ENCODE results near the gene RIPK3.
A peak's percentile ranks its signal among the peaks of the same experiment; 100 is the strongest.
"Not testable (repeated sequence)": the region's sequence is repeated elsewhere in the genome, so short reads cannot be mapped to it uniquely, and the experiment has no call there.

Gene RIPK3

GRCh38 chr14:24369907-24370687 is 30.3 kb upstream of the RIPK3 start:
- DNase-seq (ENCODE audit: low read depth, low spot score), result no peak

- DNase-seq (ENCODE audit: low read depth, low spot score), result no peak
Observed at GRCh38 chr14:24369463-24369862, 29.7 kb upstream of the RIPK3 start.

- peak; percentile 86 for DNase-seq (ENCODE audit: low read depth, low spot score)
Observed at GRCh38 chr14:24368562-24369252, 28.9 kb upstream of the RIPK3 start.

- no peak for DNase-seq (ENCODE audit: low read depth, low spot score)
Observed at GRCh38 chr14:24368212-24368561, 28.4 kb upstream of the RIPK3 start.

- peak; percentile 92 for DNase-seq (ENCODE audit: low read depth, low spot score)
Observed at GRCh38 chr14:24367514-24368211, 27.9 kb upstream of the RIPK3 start, which contains the start of gene NFATC4. Gene NFATC4, plus strand, starts transcription at chr14:24368184. Its CDS starts 157 bp downstream, at chr14:24368341.

- DNase-seq (ENCODE audit: low read depth, low spot score), result peak; percentile 93
Observed at GRCh38 chr14:24366721-24367513, 27.1 kb upstream of the RIPK3 start.

- DNase-seq (ENCODE audit: low read depth, low spot score), result no peak
Observed at GRCh38 chr14:24366413-24366720, 26.6 kb upstream of the RIPK3 start.

- DNase-seq (ENCODE audit: low read depth, low spot score), result peak; percentile 96
Observed at GRCh38 chr14:24365600-24366412, 26.0 kb upstream of the RIPK3 start.

- no peak for DNase-seq (ENCODE audit: low read depth, low spot score)
Observed at GRCh38 chr14:24364841-24365240, 25.1 kb upstream of the RIPK3 start.

GRCh38 chr14:24363401-24363800 is 23.6 kb upstream of the RIPK3 start:
- no peak for DNase-seq (ENCODE audit: low read depth, low spot score)

- no peak for DNase-seq (ENCODE audit: low read depth, low spot score)
Observed at GRCh38 chr14:24362241-24362960, 22.6 kb upstream of the RIPK3 start.

GRCh38 chr14:24361326-24361725 is 21.5 kb upstream of the RIPK3 start:
- no peak for DNase-seq (ENCODE audit: low read depth, low spot score)

- DNase-seq (ENCODE audit: low read depth, low spot score), result no peak
Observed at GRCh38 chr14:24360281-24360680, 20.5 kb upstream of the RIPK3 start.

- no peak for DNase-seq (ENCODE audit: low read depth, low spot score)
Observed at GRCh38 chr14:24356208-24356607, 16.4 kb upstream of the RIPK3 start.

GRCh38 chr14:24355009-24355408 is 15.2 kb upstream of the RIPK3 start:
- no peak for DNase-seq (ENCODE audit: low read depth, low spot score)

GRCh38 chr14:24354482-24354825 is 14.7 kb upstream of the RIPK3 start:
- DNase-seq (ENCODE audit: low read depth, low spot score), result not testable (repeated sequence)

GRCh38 chr14:24353559-24354481 is 14.0 kb upstream of the RIPK3 start:
- no peak for DNase-seq (ENCODE audit: low read depth, low spot score)

GRCh38 chr14:24351517-24351916 is 11.7 kb upstream of the RIPK3 start:
- DNase-seq (ENCODE audit: low read depth, low spot score), result no peak

- DNase-seq (ENCODE audit: low read depth, low spot score), result no peak
Observed at GRCh38 chr14:24349742-24350141, 10.0 kb upstream of the RIPK3 start.
